GM18502 (cell line): ENCODE data around the gene NOS3.
"Not testable (repeated sequence)": the region's sequence is repeated elsewhere in the genome, so short reads cannot be mapped to it uniquely, and the experiment has no call there.

Source experiments
- ATAC-seq: cut with Tn5 transposase; IDR thresholded peaks from one replicate; pipeline ENCODE4 v1.9.1; 2021; ENCODE audit warnings: mild to moderate bottlenecking; ENCODE audit not compliant: unreplicated experiment, poor library complexity

NOS3 gene

GRCh38 chr7:151013356-151013732, 22.5 kb downstream of the NOS3 start:
- ATAC-seq: no peak

GRCh38 chr7:151013733-151014497, 23.1 kb downstream of the NOS3 start:
- ATAC-seq: peak; percentile 65

- no peak for ATAC-seq
Measured at GRCh38 chr7:151014950-151015349, 24.1 kb downstream of the NOS3 start.

- ATAC-seq: no peak
Measured at GRCh38 chr7:151015967-151016366, 25.1 kb downstream of the NOS3 start.

GRCh38 chr7:151016505-151016904, 25.7 kb downstream of the NOS3 start:
- no peak for ATAC-seq

GRCh38 chr7:151016942-151017341, 26.1 kb downstream of the NOS3 start:
- no peak for ATAC-seq

- no peak for ATAC-seq
Measured at GRCh38 chr7:151017370-151017952, 26.6 kb downstream of the NOS3 start.

GRCh38 chr7:151017953-151018420, 27.2 kb downstream of the NOS3 start:
- peak; percentile 59 for ATAC-seq

GRCh38 chr7:151018421-151019129, 27.8 kb downstream of the NOS3 start:
- ATAC-seq: peak; percentile 7

GRCh38 chr7:151019130-151019447, 28.3 kb downstream of the NOS3 start:
- ATAC-seq: no peak

GRCh38 chr7:151020231-151020630, 29.4 kb downstream of the NOS3 start:
- ATAC-seq: no peak

- ATAC-seq: no peak
Measured at GRCh38 chr7:151023232-151023631, 32.4 kb downstream of the NOS3 start.

- no peak for ATAC-seq
Measured at GRCh38 chr7:151024435-151025056, 33.7 kb downstream of the NOS3 start, which contains the start of gene ATG9B. ATG9B (minus strand) TSS chr7:151024494; CDS start chr7:151024423, 71 bp downstream.

GRCh38 chr7:151025924-151026671, 35.3 kb downstream of the NOS3 start:
- ATAC-seq: no peak

- ATAC-seq: not testable (repeated sequence)
Measured at GRCh38 chr7:151026771-151027727, 36.2 kb downstream of the NOS3 start.

GRCh38 chr7:151027728-151028130, 36.9 kb downstream of the NOS3 start:
- ATAC-seq: not testable (repeated sequence)

GRCh38 chr7:151028131-151028947, 37.5 kb downstream of the NOS3 start, which contains the start of gene ABCB8:
ABCB8 (plus strand) TSS chr7:151028450; CDS start chr7:151028516, 66 bp downstream.
- peak; percentile 97 for ATAC-seq

GRCh38 chr7:151028948-151029501, 38.2 kb downstream of the NOS3 start:
- ATAC-seq: no peak
